ENCODE results near the gene ZBTB3. TPM values are rescaled to one million over a fixed set of nuclear protein-coding genes. Genes with fewer than 3 reads are reported as not detected.
"Not testable (repeated sequence)": the region's sequence is repeated elsewhere in the genome, so short reads cannot be mapped to it uniquely, and the experiment has no call there.

ZBTB3 gene
- total RNA-seq, 4 donors from 2014 or later = 5.3 to 7.3 (median 5.8) TPM

DNA sequence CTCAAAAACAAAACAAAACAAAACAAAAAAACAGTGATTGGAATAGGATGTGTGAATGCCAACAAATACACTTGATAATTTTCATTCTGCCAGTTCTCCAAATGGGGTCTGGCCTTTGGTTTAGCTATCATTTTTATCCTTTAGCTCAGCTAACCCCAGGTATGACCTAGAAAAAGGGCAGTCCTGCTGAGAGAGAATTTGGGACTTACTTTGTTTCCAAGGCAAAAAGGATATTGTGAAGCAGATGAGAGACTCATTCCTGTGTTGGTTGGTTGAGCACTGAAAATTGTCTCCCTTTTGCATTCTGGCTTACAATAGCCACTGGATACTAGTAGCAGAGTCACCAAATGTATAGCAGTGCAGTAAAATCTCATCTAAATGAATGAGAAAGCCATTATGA, 16.8 kb downstream of the ZBTB3 start:
- ATAC-seq (ENCODE audit: low FRiP score) = no peak
- DNase-seq (ENCODE audit: low spot score) = no peak

GRCh38 chr11:62732830-62733229, 21.1 kb downstream of the ZBTB3 start:
- DNase-seq (ENCODE audit: low spot score) (no peak), ATAC-seq (ENCODE audit: low FRiP score) (no peak)
- TF ChIP-seq CTCF (IDR thresholded peaks at IDR 0.05) = no peak

More for the DNA sequence above, 16.8 kb downstream of the ZBTB3 start:
- TF ChIP-seq CTCF (IDR thresholded peaks at IDR 0.05) = no peak

DNA sequence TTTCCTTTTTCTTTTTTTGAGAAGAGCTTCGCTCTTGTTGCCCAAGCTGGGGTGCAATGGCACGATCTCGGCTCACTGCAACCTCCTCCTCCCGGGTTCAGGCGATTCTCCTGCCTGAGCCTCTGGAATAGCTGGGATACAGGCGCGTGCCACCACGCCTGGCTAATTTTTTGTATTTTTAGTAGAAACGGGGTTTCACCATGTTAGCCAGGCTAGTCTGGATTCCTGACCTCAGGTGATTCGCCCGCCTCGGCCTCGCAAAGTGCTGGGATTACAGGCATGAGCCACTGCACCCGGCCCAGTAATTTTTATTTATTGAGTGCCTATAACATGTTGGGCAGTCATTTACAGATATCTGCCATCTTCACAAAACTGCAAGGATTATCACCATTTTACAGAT, 23.9 kb downstream of the ZBTB3 start:
- not testable (repeated sequence) for ATAC-seq (ENCODE audit: low FRiP score); DNase-seq (ENCODE audit: low spot score)

DNA sequence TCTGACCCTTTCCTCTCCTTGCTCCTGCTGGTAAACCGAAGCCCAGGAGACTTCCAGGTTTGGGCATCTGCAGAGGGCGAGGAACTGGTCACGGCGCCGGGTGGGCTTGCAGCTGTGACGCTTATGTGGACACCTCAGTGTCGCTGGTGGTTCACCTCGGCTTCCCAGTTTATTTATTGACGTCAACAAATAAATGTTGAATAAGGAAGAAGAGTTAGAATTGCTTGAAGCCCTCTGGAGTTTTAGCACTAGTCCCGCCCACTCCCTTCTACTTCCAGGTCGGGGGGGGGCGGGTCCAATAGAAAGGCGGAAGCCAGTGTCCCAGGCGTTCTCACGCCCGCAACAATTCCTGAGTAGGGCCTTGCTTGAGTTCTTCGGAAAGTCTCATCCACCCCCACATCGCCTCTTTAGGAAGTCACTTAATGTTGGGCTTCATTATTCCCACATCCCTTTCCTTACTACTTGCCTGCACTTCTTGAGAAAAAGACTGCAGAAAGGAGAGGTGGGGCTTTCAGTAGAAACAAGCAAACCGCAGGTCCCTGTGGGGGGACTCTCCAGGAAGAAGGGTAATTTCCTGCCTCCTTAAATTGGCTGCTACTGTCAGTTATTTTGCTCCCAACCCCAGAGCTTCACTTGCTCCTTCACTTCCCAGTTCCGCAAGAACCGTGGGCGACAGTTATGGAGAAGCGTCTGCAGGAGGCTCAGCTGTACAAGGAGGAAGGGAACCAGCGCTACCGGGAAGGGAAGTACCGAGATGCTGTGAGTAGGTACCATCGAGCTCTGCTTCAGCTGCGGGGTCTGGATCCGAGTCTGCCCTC, 25.6 kb downstream of the ZBTB3 start, which contains the start of gene TTC9C:
Gene TTC9C, plus strand, starts transcription at position 316 of the 818 bp plus-strand sequence. Its CDS starts 363 bp downstream, at position 679.
- DNase-seq (ENCODE audit: low spot score) (peak; percentile 85), ATAC-seq (ENCODE audit: low FRiP score) (peak; percentile 46)
- TF ChIP-seq CTCF (IDR thresholded peaks at IDR 0.05) = no peak

DNA sequence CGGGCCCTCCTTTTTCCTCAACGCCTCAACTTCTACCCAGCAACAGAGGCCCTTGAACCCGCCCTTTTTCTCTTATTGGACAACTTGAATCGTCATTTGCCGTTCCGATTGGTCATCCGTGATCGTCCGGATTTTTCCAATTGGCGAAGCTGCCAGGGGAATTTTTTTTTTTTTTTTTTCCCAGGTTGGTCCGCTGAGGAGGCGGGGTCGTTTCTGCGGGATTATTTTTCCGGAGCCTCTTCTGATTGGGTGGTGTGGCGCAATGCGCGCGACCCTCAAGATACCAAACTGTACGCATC, 26.1 kb downstream of the ZBTB3 start:
- ATAC-seq (ENCODE audit: low FRiP score) (peak; percentile 72), DNase-seq (ENCODE audit: low spot score) (peak; percentile 42)
- no peak for TF ChIP-seq CTCF (IDR thresholded peaks at IDR 0.05)

DNA sequence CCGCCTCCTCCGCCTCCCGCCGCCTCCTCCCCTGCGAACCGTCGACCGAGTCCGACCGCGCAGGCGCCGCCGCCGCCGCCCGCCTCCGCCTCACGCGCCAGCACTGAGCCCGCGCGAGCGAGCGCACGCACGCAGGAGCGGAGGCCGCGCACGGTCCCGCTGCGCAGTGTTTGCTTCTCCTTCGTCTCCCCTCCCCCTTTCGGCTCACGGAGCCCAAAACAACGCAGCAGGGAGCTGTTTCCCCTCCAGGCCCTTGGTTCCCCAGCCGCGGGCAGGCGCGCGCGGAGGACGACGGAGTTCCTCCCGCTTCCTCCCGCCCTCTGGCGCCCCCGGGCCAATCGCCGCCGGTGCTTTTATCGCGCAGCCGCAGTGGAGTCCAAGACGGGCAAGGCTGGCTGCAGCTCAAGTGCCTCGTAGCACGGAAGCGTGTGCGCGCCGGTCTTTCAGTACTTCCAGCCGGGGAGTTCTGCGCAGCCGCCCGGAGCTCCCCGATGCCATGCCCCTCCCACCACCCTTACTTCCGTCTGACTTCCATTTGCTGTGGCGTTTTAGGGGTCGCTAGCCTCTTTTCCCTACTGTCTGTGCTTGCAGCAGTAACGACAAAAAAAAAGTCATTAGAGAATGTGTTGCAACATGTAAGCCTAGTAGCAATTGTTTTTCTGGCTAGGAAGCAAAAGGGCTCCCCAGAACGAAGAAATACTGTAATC, 26.6 kb downstream of the ZBTB3 start, which contains the start of gene HNRNPUL2:
Gene HNRNPUL2, minus strand, starts transcription at position 293 of the 707 bp plus-strand sequence. CDS start 301 bp downstream, outside the sequence.
- ATAC-seq (ENCODE audit: low FRiP score) (peak; percentile 92), DNase-seq (ENCODE audit: low spot score) (peak; percentile 91)
- no peak for TF ChIP-seq CTCF (IDR thresholded peaks at IDR 0.05)

DNA sequence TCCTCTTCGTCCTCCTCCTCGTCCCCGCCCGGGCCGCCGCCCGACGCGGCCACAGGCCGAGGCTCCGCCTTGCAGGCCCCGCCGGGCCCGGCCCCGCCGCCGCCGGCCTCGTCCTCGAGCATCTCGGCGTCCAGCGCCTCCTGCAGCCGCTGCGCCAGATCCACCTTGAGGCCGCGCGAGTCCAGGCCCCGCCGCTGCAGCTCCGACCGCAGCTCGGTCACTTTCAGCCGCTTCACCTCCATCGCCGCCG, 27.1 kb downstream of the ZBTB3 start:
- no peak for TF ChIP-seq CTCF (IDR thresholded peaks at IDR 0.05)
- ATAC-seq (ENCODE audit: low FRiP score) = no peak

More for the DNA sequence above, 27.1 kb downstream of the ZBTB3 start:
- no peak for DNase-seq (ENCODE audit: low spot score)
